Stimulated activated CD4-positive, alpha-beta T cell treated with anti-CD3 and anti-CD28 coated beads, Interleukin-15, amount 100 ng/mL, for 1 hour (primary cell): ENCODE data around the gene IQCN.
A peak's percentile ranks its signal among the peaks of the same experiment; 100 is the strongest.
"Not testable (repeated sequence)": the region's sequence is repeated elsewhere in the genome, so short reads cannot be mapped to it uniquely, and the experiment has no call there.

ENCODE experiments used
- DNase-seq, 2 donors: peaks; one replicate each; pipeline ENCODE4 v3.0.0-alpha.2; 2020; ENCODE audit warnings: low read depth in 1 of 2, low spot score in 1 of 2

IQCN gene

GRCh38 chr19:18214779-18215433 lies 59.3 kb downstream of the IQCN start:
- DNase-seq: no peak

- DNase-seq: no peak
Measured at GRCh38 chr19:18211683-18212082, 62.6 kb downstream of the IQCN start.

- DNase-seq: not testable (repeated sequence)
Measured at GRCh38 chr19:18209912-18210311, 64.3 kb downstream of the IQCN start.

GRCh38 chr19:18208098-18208951 lies 65.9 kb downstream of the IQCN start:
- DNase-seq: peak in 1 of 2 donors; percentile 52
